Inflammatory macrophage treated with lipopolysaccharide for 4 hours (primary cell): Measurements from ENCODE around the gene HDAC11.
"Not testable (repeated sequence)": the region's sequence is repeated elsewhere in the genome, so short reads cannot be mapped to it uniquely, and the experiment has no call there.

Source experiments
- DNase-seq: peaks from one replicate; pipeline ENCODE4 v3.0.0-alpha.2; 2020

Gene HDAC11

GRCh38 chr3:13508496-13508895 lies 28.4 kb downstream of the HDAC11 start:
- DNase-seq = no peak

DNA sequence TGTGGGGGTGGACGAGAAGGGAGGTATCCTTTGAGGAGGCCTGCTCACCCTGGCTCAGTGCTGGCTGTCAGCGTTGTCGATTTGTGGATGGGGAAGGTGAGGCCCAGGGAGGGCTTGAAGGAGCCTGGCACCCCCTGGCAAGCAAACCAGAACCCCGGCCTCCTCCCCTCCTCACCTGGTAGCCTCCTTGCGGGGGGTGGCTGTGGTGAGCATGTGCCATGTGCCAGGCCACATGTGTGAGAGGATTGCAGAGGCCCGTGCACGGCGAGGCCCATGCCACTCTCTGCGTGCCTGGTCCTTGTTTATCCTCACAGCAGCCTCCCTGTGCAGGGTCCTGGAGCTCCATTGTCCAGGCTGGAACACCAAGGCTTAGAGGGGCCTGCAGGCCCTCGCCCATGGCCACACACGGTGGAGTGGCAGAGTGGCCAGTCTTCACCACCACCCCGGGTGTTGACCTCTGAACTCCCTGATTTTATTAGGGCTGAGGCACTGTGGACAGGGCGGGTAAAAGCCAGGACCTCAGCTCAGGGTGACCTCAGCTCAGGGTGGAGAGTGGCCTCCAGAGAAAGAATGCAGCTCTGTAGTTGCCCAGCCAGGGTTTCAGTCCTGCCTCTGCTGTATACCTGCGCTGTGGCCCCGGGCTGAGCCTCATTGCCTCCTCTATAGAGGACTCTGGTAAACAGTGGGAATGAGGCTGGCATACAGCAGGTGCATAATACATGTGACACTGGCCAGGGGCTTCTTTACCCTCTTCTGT lies 29.1 kb downstream of the HDAC11 start:
- DNase-seq = no peak

DNA sequence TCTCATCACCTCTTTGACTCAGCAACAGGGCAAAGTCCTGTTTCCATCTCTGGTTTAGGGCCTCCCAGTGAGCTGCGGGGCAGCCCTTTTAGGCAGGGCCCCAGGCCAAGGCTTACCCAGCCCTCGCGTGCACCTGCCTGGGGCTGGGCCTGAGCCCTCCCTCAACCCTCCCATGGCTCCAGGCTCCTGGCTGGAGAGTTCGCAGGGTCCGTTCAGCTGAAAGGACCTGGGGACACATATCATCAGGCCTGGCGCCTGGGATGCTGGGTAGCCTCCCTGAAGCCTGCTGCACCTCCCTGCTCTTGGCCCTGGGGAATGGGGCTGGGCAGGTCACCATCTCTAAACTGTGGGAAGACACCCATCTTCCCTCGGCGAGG lies 29.7 kb downstream of the HDAC11 start:
- no peak for DNase-seq

DNA sequence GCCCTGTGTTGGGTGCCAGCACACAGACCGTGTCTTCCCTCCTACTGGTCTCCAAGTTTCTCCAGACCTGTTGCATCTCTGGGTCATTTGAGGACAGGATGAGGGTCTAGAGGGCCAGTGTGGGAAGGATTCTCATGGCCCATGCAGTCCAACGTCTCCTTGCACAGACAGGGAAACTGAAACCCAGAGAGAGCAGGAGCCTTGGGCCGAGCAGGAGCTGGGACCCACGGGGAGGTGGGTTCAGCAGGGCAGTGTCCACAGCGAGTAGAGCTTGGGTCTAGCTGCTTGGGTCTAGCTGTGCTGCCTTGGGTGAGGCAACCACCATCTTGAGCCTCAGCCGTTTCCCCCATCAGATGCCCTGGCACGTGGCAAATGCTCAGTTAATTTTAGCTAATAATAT lies 32.3 kb downstream of the HDAC11 start:
- no peak for DNase-seq

DNA sequence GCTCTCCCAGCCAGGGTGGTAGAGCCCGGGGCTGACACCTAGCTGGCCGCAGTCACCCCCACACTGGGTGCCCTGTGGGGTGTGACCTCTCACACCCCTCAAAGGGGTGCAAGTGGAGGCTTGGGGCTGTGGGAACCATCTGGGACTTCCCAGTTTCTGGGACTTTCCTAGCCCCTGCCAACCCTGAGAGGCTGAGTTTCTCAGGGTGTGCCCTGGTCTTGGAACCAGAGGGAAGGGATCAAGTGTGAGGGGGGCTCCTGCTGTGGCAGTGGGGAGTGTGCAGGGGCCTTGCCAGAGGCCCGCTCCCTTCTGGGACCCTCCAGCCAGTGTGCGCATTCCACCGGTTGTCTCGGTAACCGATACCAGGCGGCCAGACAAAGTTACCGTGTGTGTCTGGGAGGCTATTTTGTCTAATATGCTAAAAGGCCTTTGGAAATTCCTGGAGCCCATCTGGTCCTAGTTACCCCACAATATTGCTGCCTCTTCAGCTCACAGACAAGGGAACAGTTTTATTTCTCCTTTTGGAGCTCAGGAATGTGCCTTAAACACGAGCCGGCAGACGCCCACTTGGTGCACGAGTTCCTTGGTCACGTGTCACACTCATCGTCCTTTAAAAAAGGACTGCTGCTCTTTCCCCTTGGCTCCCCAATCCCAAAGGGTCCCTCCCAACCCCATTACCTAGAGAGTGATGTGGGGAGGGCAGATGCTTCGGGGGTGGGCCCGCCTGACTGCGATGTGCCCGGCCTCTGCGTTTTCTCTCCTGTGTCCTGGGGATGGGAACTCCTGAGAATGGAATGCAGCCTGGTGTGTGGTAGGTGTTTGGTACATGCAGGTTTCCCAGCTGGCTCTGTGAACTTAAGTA lies 33.2 kb downstream of the HDAC11 start:
- no peak for DNase-seq

- no peak for DNase-seq
Measured at GRCh38 chr3:13513913-13514517, 33.9 kb downstream of the HDAC11 start.

GRCh38 chr3:13514639-13515435 lies 34.7 kb downstream of the HDAC11 start:
- DNase-seq = no peak

- no peak for DNase-seq
Measured at GRCh38 chr3:13515786-13516759, 36.0 kb downstream of the HDAC11 start.

DNA sequence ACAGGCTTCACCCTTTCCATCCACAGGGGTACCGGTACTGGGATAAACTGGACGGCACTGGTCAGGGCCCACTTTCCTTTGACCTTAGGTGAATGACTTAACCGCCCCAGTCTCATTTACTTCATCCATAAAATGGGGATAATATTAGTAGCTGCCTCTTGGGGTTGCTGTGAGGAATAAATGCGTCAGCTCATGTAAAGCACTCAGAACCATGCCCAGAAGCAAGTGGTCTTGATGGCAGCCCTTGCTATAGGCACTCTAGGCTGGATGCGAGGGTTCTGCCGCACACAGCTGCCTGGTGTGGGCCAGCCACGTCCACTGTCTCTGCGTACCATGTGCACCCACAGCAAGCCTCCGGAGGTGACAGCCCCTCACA lies 36.6 kb downstream of the HDAC11 start:
- DNase-seq = no peak

DNA sequence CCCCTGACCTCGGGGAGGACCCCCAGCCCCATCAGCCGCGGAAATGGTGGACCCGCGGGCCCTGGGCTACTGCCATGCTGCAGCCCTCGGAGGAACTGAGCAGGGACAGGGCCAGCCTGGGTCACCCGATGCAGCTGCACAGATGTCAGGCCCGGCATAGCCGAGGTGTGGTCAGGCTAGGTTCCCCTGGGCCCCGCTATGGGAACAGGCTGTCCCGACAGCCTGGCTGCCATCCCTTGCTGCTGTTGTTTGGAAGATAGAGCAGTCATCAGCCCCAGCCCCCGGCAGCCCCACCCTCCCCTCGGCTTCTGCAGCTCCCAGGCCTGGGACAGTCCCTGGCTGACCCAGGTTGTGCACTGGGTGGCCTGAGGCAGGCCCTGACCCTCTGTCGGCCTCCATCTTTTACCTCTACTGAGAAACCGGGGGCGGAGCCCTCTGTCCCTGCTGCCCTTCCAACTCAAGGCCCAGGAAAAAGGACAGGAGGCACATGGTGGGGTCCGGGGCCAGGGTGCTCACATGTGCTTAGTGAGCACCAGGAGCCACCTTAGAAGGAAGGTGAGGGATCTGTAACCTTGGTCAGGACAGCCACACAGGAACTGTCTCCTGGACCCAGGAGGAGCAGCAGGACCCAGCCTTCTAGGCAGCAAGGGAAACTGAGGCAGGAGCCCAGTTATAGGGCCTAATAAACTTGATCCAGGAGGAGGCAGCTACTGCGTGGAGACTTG lies 37.3 kb downstream of the HDAC11 start:
- DNase-seq = no peak

DNA sequence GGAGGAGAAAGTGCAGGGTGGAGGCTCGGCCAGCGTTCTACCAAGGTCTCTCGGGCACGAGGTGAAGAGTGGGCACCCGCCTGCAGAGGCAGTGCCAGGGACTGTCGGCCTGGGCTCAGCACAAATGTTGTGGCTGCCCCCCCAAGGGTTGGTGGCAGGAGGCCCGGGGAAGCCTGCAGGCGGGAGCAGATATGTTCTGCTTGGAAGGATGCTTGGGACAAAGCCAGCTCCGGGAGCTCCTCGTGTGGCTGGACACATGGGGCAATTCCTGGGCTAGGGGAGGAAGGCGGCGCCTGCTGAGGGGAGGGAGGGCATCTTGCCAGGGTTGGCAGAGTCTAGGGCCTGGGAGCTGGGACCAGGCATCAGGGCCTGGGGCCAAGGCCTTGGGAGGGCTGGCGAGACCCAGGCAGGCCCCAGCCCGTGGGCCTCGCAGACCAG lies 38.4 kb downstream of the HDAC11 start:
- DNase-seq = no peak

DNA sequence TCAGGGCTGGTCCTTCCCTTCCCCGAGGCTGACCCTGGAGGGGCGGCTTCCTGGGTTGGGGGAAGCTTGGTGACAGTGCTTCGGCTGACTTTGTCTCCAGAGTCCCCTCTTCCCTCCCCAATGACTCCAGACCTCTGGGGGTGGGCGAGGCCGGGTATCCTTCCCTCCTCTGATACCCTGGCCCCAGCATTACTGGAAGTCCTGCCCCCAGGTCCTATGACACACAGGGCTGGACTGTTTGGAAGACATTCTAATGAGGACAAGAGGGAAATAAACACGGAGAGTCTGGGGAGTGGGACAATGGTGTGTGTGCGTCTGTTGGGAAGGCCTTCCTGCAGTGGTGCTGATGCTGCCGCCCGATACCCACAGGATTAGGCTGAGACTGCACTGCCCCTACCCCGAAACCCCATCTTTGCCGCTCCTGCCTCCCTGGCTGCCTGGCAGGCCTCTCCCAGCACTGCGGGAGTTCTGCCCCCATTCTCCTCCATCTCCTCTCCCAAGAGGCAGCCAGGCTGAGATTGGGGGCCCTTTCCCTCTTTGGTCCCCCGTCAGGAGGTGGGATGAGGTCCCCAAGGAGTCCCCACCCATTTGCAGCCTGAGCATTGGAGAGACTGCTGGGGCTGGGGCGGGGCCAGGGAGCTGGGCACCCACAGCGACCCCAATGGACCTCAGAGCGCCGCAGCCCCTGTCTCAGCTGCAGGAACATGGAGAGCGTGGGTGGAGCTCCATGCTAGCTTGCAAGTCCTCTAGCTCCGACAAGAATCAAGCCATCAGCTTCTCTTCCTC lies 39.1 kb downstream of the HDAC11 start:
- DNase-seq = no peak

DNA sequence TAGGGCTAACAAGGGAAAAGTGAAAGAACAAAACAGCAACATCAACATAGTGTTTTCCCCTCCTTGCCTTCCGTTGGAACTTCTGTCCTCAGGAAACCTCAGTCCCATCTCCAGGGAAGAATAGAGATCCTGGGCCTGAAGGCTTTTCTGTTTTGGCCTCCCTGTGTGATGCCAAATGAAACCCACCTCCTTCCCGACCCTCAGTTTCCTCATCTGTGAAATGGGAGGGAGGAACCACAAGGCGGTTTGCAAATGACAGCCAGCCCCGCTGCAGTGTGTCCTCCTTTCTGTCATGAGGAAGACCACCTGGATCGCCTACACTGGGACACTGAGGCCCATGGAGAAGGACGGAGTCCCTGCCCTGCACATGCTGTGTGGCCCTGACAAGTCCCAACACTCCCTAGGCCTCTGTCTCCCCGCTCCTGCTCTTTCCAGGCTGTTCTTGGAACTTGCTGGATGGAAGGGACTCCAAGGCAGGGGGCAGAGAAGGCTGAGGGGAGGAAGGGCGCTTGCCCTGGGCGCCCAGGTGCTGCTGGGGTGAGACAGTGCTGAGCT lies 40.3 kb downstream of the HDAC11 start:
- DNase-seq = no peak

DNA sequence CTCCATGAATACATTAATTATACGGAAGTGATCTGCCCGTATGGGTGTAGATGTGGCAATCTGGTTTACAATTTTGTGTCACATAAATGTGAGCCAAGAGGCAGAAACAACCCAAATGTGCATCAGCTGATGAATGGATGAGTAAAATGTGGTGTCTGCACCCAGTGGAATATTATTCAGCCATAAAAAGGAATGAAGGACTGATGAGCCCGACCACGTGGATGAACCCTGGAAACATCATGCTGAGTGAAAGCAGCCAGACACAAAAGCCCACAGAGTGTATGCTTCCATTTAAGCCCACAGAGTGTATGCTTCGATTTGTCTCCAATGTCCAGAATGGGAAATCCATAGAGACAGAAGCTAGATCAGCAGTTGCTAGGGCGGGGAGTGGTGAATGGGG lies 41.2 kb downstream of the HDAC11 start:
- DNase-seq = no peak

- not testable (repeated sequence) for DNase-seq
Measured at GRCh38 chr3:13521749-13522148, 41.6 kb downstream of the HDAC11 start.

- no peak for DNase-seq
Measured at GRCh38 chr3:13522236-13522635, 42.1 kb downstream of the HDAC11 start.

DNA sequence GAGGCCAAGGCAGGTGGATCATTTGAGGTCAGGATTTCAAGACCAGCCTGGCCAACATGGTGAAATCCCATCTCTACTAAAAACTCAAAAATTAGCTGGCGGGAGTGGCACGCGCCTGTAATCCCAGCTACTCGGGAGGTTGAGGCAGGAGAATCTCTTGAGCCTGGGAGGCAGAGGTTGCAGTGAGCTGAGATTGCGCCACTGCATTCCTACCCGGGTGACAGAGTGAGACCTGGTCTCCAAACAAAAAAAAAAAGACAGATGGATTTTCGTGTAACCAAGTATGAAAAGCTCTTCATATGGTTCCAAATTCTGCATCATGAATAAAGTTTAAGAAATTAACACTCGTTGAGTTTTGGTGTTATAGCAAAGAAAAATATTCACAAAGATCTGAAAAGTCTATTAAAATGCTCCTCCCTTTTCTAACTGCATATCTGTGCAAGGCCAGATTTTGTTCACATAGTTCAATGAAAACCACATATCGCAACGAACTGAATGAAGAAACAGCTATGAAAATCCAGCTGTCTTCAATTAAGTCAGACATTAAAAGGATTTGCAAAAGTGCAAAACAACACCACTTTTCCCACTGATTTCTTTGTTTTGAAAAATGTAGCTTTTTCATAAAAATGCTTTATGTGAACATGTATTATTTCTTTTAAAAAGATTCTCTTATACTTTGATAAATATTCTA lies 45.0 kb downstream of the HDAC11 start:
- DNase-seq = no peak

GRCh38 chr3:13525827-13526625 lies 45.9 kb downstream of the HDAC11 start:
- no peak for DNase-seq

DNA sequence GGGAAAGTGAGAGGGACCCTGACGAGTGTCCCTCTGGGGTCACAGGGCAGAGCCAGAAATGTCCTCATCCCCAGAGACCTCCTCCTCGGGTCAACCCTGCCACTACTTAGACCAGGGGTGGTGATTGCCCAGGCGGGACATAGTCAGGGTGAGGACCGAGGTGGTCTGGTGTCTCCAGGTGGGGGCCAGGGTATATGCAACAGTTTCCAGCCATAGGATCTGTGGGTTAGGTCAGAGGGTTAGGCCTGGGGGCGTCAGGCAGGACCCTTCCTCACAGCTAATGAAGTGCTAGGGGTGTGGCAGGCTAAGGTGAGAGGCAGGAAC lies 46.5 kb downstream of the HDAC11 start:
- DNase-seq = no peak
